Stimulated activated CD8-positive, alpha-beta memory T cell treated with anti-CD3 and anti-CD28 coated beads, Interleukin-15, amount 100 ng/mL, for 1 hour (primary cell): Measurements from ENCODE around the gene MAOA.
"Not testable (repeated sequence)": the region's sequence is repeated elsewhere in the genome, so short reads cannot be mapped to it uniquely, and the experiment has no call there.

Experiments used
- DNase-seq: peaks from one replicate; pipeline ENCODE4 v3.0.0-alpha.2; 2020; ENCODE audit warnings: low read depth

Gene MAOA

DNA sequence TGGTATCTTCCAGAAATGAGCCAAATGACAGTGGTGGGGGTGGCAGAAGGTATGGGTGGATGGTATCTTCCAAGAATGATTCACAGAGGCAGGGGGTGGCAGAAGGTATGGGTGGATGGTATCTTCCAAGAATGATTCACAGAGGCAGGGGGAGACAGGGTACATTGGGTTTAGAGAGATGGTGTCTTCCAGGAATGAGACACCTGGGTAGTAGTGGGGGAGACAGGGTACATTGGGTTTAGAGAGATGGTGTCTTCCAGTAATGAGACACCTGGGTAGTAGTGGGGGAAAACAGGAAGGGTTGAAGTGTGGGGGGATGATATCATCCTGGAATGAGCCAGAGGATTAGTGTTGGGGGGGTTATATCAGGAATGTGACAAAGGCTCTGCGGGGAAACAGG is 62.0 kb downstream of the MAOA start:
- DNase-seq = no peak

DNA sequence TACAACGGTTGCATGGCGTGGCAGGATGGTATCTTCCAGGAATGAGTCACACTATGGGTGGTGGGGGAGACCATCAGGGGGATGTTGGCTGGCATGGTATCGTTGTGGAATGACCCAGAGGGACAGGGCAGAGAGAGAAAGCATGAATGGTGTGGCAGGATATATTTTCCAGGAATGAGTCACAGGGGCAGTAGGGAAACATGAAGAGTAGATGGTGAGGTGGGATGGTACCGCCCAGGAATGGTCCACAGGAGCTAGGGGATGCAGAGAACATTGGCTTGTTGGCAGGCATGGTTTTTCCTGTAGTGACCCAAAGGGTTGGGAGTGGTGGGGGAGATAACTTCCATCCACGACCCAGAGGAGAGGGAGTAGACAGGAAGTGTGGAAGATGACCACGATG is 62.4 kb downstream of the MAOA start:
- DNase-seq = no peak

DNA sequence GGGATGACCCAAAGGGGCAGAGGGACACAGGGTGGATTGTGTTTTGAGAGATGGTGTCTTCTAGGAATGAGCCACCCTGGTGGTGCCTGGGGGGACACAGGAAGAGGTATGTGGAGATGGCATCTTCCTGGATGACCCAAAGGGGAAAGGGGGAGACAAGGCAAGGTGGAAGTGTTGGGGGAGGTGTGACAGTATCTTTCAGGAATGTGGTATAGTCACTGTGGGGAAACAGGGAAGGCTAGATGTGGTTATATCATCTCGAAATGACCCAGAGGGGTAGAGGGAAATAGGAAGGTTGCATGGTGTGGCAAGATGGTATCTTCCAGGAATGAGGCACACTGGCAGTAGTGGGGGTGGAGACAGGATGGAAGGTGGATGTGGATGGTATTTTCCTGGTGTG is 62.9 kb downstream of the MAOA start:
- no peak for DNase-seq

DNA sequence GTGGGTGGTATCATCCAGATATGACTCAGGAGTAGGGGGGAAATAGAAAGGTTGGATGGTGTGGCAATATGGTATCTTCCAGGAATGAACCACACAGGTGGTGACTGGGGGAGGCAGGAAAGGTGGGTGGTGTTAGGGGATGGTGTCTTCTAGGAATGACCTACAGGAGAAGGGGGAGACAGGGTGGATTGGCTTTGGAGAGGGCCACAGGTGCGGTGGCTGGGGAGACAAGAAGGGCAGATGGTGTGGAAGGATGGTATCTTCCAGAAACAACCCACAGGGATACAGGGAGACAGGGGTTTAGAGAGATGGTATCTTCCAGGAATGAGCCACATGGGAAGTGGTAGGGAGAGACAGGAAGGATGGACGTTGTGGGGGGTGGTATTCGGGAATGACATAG is 64.0 kb downstream of the MAOA start:
- DNase-seq = no peak

- DNase-seq = no peak
Observed at GRCh38 chrX:43720961-43721360, 64.9 kb downstream of the MAOA start.

DNA sequence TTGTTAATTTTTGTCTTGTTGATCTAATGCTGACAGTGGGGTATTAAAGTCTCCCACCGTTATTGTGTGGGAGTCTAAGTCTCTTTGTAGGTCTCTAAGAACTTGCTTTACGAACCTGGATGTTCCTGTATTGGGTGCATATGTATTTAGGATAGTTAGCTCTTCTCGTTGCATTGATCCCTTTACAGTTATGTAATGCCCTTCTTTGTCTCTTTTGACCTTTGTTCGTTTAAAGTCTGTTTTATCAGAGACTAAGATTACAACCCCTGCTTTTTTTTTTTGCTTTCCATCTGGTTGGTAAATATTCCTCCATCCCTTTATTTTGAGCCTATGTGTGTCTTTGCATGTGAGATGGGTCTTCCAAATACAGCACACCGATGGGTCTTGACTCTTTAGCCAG is 69.1 kb downstream of the MAOA start:
- DNase-seq = not testable (repeated sequence)

DNA sequence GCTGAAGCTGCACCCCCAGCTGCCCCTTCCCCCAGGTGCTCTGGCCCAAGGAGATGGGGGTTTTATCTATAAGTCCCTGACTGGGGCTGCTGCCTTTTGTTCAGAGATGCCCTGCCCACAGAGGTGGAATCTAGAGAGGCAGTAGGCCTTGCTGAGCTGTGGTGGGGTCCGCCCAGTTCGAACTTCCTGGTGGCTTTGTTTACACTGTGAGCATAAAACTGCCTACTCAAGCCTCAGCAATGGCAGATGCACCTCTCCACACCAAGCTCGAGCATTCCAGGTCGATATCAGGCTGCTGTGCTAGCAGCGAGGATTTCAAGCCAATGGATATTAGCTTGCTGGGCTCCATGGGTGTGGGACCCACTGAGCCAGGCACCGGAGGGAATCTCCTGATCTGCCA is 71.2 kb downstream of the MAOA start:
- not testable (repeated sequence) for DNase-seq

DNA sequence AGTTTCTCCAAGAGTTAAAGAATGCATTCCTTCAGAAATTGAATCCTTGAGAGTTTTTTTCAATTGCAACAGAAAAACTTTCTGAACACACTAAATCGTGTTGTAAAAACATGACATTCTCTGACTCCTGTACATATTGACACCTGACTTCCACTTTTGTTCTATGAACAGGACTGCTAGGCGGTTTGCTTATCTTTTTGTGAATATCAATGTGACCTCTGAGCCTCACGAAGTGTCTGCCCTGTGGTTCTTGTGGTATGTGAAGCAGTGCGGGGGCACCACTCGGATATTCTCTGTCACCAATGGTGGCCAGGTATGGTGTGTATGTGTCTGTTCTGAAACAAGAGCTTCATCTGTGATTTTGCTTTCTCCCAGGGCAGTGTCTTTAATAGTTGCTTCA is 71.9 kb downstream of the MAOA start:
- DNase-seq = no peak

GRCh38 chrX:43728966-43729365 is 72.9 kb downstream of the MAOA start:
- DNase-seq = no peak

GRCh38 chrX:43731086-43731485 is 75.0 kb downstream of the MAOA start:
- no peak for DNase-seq

DNA sequence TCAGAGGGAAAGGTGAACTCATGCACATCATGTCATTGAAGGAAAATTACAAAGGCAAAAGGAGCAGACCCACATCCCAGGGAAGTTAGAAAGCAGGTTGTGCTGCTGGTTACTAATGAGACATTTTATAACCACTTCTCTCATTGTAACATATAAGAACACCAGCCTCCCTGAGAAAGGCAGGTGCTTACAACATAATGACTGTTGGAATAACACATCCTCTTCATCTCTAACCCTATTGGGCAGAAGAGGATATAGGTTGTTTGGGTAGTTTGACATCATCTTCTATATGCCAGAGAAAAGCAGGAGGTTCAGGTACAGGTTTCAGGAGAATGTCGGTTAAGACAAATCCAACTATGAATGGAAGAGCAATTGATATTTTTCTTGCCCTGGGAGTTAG is 77.6 kb downstream of the MAOA start:
- DNase-seq = no peak

GRCh38 chrX:43734444-43734843 is 78.3 kb downstream of the MAOA start:
- no peak for DNase-seq

DNA sequence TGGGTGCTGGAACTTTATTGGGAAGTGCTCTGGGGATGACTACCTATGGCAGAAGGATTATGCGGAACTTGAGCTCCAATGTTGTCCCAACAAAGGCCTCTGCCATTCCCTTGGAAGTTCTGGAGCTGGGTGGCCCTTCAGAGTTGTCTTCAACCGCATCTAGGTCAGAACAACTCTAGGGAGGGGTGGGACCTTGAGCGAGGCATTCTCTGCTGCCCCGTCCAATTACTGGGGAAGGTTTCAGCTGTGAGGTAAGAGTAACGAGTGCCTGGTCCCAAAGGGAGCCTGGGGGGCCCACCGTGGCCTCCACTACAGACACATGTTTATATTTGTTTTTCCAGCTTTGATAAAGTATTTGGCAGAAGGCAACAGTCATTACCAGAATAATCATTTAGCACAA is 79.4 kb downstream of the MAOA start:
- DNase-seq = no peak

- no peak for DNase-seq
Observed at GRCh38 chrX:43735957-43736356, 79.9 kb downstream of the MAOA start.

- no peak for DNase-seq
Observed at GRCh38 chrX:43741843-43742573, 85.9 kb downstream of the MAOA start.

DNA sequence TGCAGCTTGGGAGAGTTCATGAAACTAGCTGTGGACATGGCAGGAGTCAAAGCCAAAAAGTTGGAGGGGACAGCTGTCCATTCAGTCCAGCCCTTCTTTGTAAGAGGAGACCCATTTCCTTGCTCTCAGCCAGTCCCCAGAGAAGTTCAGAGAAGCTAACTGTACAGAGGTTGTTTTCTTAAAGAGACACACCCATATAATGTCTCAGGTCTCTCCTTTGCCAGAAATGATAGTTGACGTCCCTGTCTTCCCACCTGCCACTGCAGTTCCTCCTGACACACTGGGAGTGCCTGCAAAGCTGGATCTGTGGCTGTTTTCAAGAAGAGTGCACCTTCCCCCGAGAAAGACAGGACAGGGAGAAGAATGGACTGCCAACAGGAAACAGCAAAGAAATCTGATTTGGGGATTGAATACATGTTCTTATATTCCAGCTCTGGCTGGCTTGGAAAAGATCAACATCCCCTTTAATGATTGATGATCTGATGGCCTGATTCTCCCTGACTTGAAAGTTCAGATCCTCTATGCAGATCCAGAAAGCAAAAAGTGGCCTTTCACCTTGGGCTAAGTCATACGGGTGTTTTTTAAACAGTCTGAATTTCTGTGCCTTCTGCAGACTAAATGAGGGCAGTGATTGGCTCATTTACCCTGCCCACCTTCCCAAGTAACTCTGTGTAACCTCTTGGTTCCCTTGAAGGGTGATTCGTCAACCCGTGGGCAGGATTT is 87.2 kb downstream of the MAOA start:
- DNase-seq = no peak

- no peak for DNase-seq
Observed at GRCh38 chrX:43744284-43744683, 88.2 kb downstream of the MAOA start.

GRCh38 chrX:43745938-43746721 is 90.0 kb downstream of the MAOA start:
- no peak for DNase-seq

- no peak for DNase-seq
Observed at GRCh38 chrX:43747476-43747875, 91.4 kb downstream of the MAOA start.

GRCh38 chrX:43750248-43750676 is 94.2 kb downstream of the MAOA start:
- DNase-seq = peak; percentile 0

- no peak for DNase-seq
Observed at GRCh38 chrX:43753637-43754036, 97.5 kb downstream of the MAOA start.

- DNase-seq = no peak
Observed at GRCh38 chrX:43756076-43756475, 100.0 kb downstream of the MAOA start.

- DNase-seq = no peak
Observed at GRCh38 chrX:43758044-43758443, 101.9 kb downstream of the MAOA start.
